GM12878 (cell line): ENCODE data around the gene MUC5AC.

ENCODE experiments used
- ATF7 ChIP-seq: fragments of 450-650 bp; IDR thresholded peaks from 2 replicates; pipeline ENCODE4 v1.6.1; 2016; ENCODE audit warnings: low read depth, mild to moderate bottlenecking
- CTCF ChIP-seq, 3 experiments: IDR thresholded peaks in 2 of 3; conservative IDR thresholded peaks in 1 of 3; 2 replicates each; pipeline ENCODE4 v1.5.1; 2011; ENCODE audit warnings: low read depth in 3 of 3, low read length in 3 of 3, mild to moderate bottlenecking in 3 of 3, control low read depth in 2 of 3, moderate library complexity in 2 of 3, inconsistent platforms in 1 of 3, mixed read lengths in 1 of 3; ENCODE audit not compliant: control insufficient read depth in 2 of 3, insufficient read depth in 1 of 3; ENCODE audit errors: extremely low read depth in 1 of 3
- EP300 ChIP-seq, 2 experiments: fragments of 150-350 bp in 1 of 2; IDR thresholded peaks; 2 replicates each; pipeline ENCODE4 v1.6.1; 2011 to 2012; ENCODE audit warnings: low read depth in 2 of 2, low read length in 2 of 2, borderline replicate concordance in 1 of 2, improper control_type of control experiment in 1 of 2, inconsistent platforms in 1 of 2; ENCODE audit not compliant: control insufficient read depth in 1 of 2
- EZH2 ChIP-seq: IDR thresholded peaks from 2 replicates; pipeline ENCODE4 v1.6.1; 2012; ENCODE audit warnings: low read depth, mild to moderate bottlenecking, control low read depth, inconsistent platforms, low read length, borderline replicate concordance; ENCODE audit not compliant: control insufficient read depth
- GABPA ChIP-seq: IDR thresholded peaks from 2 replicates; pipeline ENCODE4 v1.6.1; 2014; ENCODE audit warnings: antibody characterized with exemption, low read depth, mild to moderate bottlenecking, inconsistent platforms
- MTA2 ChIP-seq: fragments of 450-650 bp; IDR thresholded peaks from 2 replicates; pipeline ENCODE4 v1.6.1; 2016; ENCODE audit warnings: low read depth, mild to moderate bottlenecking, moderate library complexity
- SKIL ChIP-seq: fragments of 450-650 bp; IDR thresholded peaks from 2 replicates; pipeline ENCODE4 v1.6.1; 2017; ENCODE audit warnings: mild to moderate bottlenecking, low read depth, inconsistent platforms; ENCODE audit not compliant: poor library complexity, severe bottlenecking

- no peak for TF ChIP-seq CTCF (IDR thresholded peaks at IDR 0.05 in 2 of 3, conservative IDR thresholded peaks at IDR 0.05 in 1 of 3; ENCODE audit: control insufficient read depth in 2 of 3, extremely low read depth in 1 of 3, insufficient read depth in 1 of 3, low read depth in 3 of 3, low read length in 3 of 3)
- TF ChIP-seq EZH2, result no peak
- TF ChIP-seq EP300 (IDR thresholded peaks at IDR 0.05; ENCODE audit: borderline replicate concordance in 1 of 2, control insufficient read depth in 1 of 2, low read depth in 2 of 2, low read length in 2 of 2), result no peak
- TF ChIP-seq GABPA, result no peak
- no peak for TF ChIP-seq MTA2
- TF ChIP-seq ATF7, result no peak
- no peak for TF ChIP-seq SKIL
These were observed 10.0 kb upstream of the MUC5AC start for GRCh38 chr11:1147792-1148191.
